SK-N-SH treated with all-trans-retinoic acid at 6 μM for 48 hours (cell line): ENCODE measurements around the gene DHX34.

Experiments
- ATAC-seq: fragments of 200-7000 bp; cut with Tn5 transposase; 3 replicates; pipeline ENCODE4 v1.9.1; 2020; ENCODE audit warnings: mild to moderate bottlenecking, moderate library complexity
- ARNTL ChIP-seq: fragments of 450-650 bp; formaldehyde crosslinking; IDR thresholded peaks from 2 replicates; pipeline ENCODE4 v1.5.0; 2020; ENCODE audit warnings: low read depth, mild to moderate bottlenecking, moderate library complexity, borderline replicate concordance
- BACH2 ChIP-seq: fragments of 250-450 bp; sonication (Bioruptor Pico); IDR thresholded peaks from 2 replicates; pipeline ENCODE4 v1.9.0; 2021; ENCODE audit warnings: mild to moderate bottlenecking, borderline replicate concordance
- CREB5 ChIP-seq: fragments of 250-450 bp; sonication (Bioruptor Pico); IDR thresholded peaks from 2 replicates; pipeline ENCODE4 v1.5.1; 2020; ENCODE audit warnings: low read depth, mild to moderate bottlenecking, moderate library complexity
- CSDC2 ChIP-seq: fragments of 250-450 bp; sonication (Bioruptor Pico); IDR thresholded peaks from 2 replicates; pipeline ENCODE4 v1.5.0; 2020; ENCODE audit warnings: mild to moderate bottlenecking, moderate library complexity
- ESRRG ChIP-seq: fragments of 250-450 bp; sonication (Bioruptor Pico); IDR thresholded peaks from 2 replicates; pipeline ENCODE4 v1.6.1; 2021; ENCODE audit warnings: mild to moderate bottlenecking
- GLIS3 ChIP-seq: fragments of 250-450 bp; sonication (Bioruptor Pico); IDR thresholded peaks from 2 replicates; pipeline ENCODE4 v1.5.0; 2020; ENCODE audit warnings: mild to moderate bottlenecking, moderate library complexity
- ISL1 ChIP-seq: fragments of 250-450 bp; sonication (Bioruptor Pico); IDR thresholded peaks from 2 replicates; pipeline ENCODE4 v2.1.2; 2022; ENCODE audit warnings: mild to moderate bottlenecking, moderate library complexity
- OSR1 ChIP-seq: fragments of 250-450 bp; sonication (Bioruptor Pico); IDR thresholded peaks from 2 replicates; pipeline ENCODE4 v1.8.0; 2022; ENCODE audit warnings: moderate library complexity, mild to moderate bottlenecking, inconsistent platforms
- PATZ1 ChIP-seq: fragments of 250-450 bp; sonication (Bioruptor Pico); IDR thresholded peaks from 2 replicates; pipeline ENCODE4 v1.8.0; 2020; ENCODE audit warnings: mild to moderate bottlenecking, moderate library complexity, borderline replicate concordance
- PPARA ChIP-seq: fragments of 250-450 bp; sonication (Bioruptor Pico); IDR thresholded peaks from 2 replicates; pipeline ENCODE4 v1.5.0; 2020; ENCODE audit warnings: mild to moderate bottlenecking, borderline replicate concordance
- RARB ChIP-seq: fragments of 250-450 bp; sonication (Bioruptor Pico); IDR thresholded peaks from 2 replicates; pipeline ENCODE4 v1.8.0; 2021; ENCODE audit warnings: mild to moderate bottlenecking, moderate library complexity
- SNAI2 ChIP-seq: fragments of 250-450 bp; sonication (Bioruptor Pico); IDR thresholded peaks from 2 replicates; pipeline ENCODE4 v1.5.0; 2020; ENCODE audit warnings: mild to moderate bottlenecking, moderate library complexity
- TCF4 ChIP-seq: fragments of 250-450 bp; sonication (Bioruptor Pico); IDR thresholded peaks from 2 replicates; pipeline ENCODE4 v1.8.0; 2021; ENCODE audit warnings: mild to moderate bottlenecking, moderate library complexity, borderline replicate concordance
- TOX ChIP-seq: fragments of 250-450 bp; sonication (Bioruptor Pico); IDR thresholded peaks from 2 replicates; pipeline ENCODE4 v1.8.0; 2021; ENCODE audit warnings: mild to moderate bottlenecking, moderate library complexity, borderline replicate concordance
- TSHZ2 ChIP-seq: fragments of 250-450 bp; sonication (Bioruptor Pico); IDR thresholded peaks from 2 replicates; pipeline ENCODE4 v1.5.0; 2020; ENCODE audit warnings: mild to moderate bottlenecking, moderate library complexity
- ZC3H10 ChIP-seq: fragments of 250-450 bp; sonication (Bioruptor Pico); IDR thresholded peaks from 2 replicates; pipeline ENCODE4 v1.5.1; 2021; ENCODE audit warnings: mild to moderate bottlenecking, moderate library complexity
- ZFP3 ChIP-seq: fragments of 250-450 bp; sonication (Bioruptor Pico); IDR thresholded peaks from 2 replicates; pipeline ENCODE4 v1.5.0; 2020; ENCODE audit warnings: mild to moderate bottlenecking, moderate library complexity
- ZFP30 ChIP-seq: fragments of 450-650 bp; formaldehyde crosslinking; IDR thresholded peaks from 2 replicates; pipeline ENCODE4 v1.5.0; 2022; ENCODE audit warnings: mild to moderate bottlenecking, moderate library complexity
- ZNF565 ChIP-seq: fragments of 450-650 bp; formaldehyde crosslinking; conservative IDR thresholded peaks from 2 replicates; pipeline ENCODE4 v1.5.0; 2020; ENCODE audit warnings: low read depth, mild to moderate bottlenecking, moderate library complexity
- ZNF70 ChIP-seq: fragments of 450-650 bp; formaldehyde crosslinking; IDR thresholded peaks from 2 replicates; pipeline ENCODE4 v1.5.0; 2020; ENCODE audit warnings: mild to moderate bottlenecking, moderate library complexity
- ZNF8 ChIP-seq: fragments of 450-650 bp; formaldehyde crosslinking; IDR thresholded peaks from 2 replicates; pipeline ENCODE4 v1.5.0; 2020; ENCODE audit warnings: mild to moderate bottlenecking, moderate library complexity
- TF ChIP-seq, protein P1 (sequence below): fragments of 250-450 bp; sonication (Bioruptor Pico); IDR thresholded peaks from 2 replicates; pipeline ENCODE4 v1.8.0; 2021; ENCODE audit warnings: low read depth, mild to moderate bottlenecking, moderate library complexity, borderline replicate concordance
- TF ChIP-seq, protein P2 (sequence below): fragments of 250-450 bp; sonication (Bioruptor Pico); IDR thresholded peaks from 2 replicates; pipeline ENCODE4 v1.5.1; 2021; ENCODE audit warnings: mild to moderate bottlenecking, moderate library complexity

DHX34 gene

GRCh38 chr19:47413941-47414340, 64.8 kb downstream of the DHX34 start (continued):
- no peak for TF ChIP-seq PPARA
- TF ChIP-seq ZNF8 (CRISPR knock-in tag), result no peak
- TF ChIP-seq ISL1 (CRISPR knock-in tag), result no peak
- no peak for TF ChIP-seq ARNTL
- no peak for TF ChIP-seq ZFP30 (CRISPR knock-in tag)
- TF ChIP-seq, all 23 proteins: peak for 0

DNA sequence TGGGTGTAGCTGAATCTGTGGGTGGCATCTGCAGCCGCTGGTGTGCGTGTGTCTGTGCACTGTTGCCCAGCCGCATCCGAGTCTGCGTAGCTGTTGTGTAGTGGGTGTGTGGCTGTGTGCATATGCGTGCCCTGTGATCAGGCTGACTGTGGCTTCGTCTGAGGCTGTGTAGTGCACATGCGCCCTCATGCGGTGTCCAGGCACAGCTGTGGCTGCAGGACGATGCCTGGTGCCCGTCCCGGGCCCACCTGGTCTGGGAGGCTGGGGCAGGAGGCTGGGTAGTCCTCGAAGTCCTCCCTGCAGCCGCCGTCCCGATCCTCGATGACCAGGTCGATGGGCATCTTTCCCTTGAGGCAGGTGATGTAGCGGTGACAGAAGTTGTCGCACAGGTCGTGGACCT, 65.4 kb downstream of the DHX34 start:
- ATAC-seq, result no peak
- TF ChIP-seq BACH2 (CRISPR knock-in tag) (no peak), ZFP30 (CRISPR knock-in tag) (no peak)

- no peak for TF ChIP-seq BACH2 (CRISPR knock-in tag)
- TF ChIP-seq ESRRG (CRISPR knock-in tag), result no peak
- TF ChIP-seq ZNF565 (CRISPR knock-in tag), result no peak
- TF ChIP-seq GLIS3 (CRISPR knock-in tag), result no peak
- TF ChIP-seq RARB (CRISPR knock-in tag), result no peak
- TF ChIP-seq TSHZ2 (CRISPR knock-in tag), result no peak
- no peak for TF ChIP-seq CSDC2 (CRISPR knock-in tag)
- TF ChIP-seq TCF4 (CRISPR knock-in tag), result no peak
- no peak for ATAC-seq
These were observed 67.0 kb downstream of the DHX34 start for GRCh38 chr19:47415953-47416642.

DNA sequence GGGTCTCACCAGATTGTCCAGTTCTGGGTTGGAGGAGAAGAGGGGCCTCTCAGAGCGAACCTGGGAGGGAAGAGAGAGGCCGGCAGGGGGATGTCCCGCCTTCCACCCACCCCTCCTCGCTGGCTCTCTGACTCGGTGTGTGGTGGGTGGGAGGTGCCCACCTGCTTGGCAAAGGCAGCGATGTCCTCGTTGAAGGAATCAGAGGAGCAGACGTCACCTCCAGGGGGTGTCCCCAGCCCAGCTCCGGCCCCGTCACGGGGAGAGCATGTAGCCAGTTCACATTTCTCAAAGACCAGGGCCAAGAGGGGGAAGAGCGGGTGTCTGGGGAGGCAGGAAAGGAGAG, 67.5 kb downstream of the DHX34 start:
- no peak for ATAC-seq
- TF ChIP-seq ARNTL (no peak), ZNF8 (CRISPR knock-in tag) (no peak), ISL1 (CRISPR knock-in tag) (no peak), ZNF70 (no peak), GLIS3 (CRISPR knock-in tag) (no peak), ESRRG (CRISPR knock-in tag) (no peak), TOX (CRISPR knock-in tag) (no peak), CREB5 (CRISPR knock-in tag) (no peak), ZFP30 (CRISPR knock-in tag) (no peak), SNAI2 (no peak), TCF4 (CRISPR knock-in tag) (no peak), PPARA (no peak)
- TF ChIP-seq, protein P1, sequence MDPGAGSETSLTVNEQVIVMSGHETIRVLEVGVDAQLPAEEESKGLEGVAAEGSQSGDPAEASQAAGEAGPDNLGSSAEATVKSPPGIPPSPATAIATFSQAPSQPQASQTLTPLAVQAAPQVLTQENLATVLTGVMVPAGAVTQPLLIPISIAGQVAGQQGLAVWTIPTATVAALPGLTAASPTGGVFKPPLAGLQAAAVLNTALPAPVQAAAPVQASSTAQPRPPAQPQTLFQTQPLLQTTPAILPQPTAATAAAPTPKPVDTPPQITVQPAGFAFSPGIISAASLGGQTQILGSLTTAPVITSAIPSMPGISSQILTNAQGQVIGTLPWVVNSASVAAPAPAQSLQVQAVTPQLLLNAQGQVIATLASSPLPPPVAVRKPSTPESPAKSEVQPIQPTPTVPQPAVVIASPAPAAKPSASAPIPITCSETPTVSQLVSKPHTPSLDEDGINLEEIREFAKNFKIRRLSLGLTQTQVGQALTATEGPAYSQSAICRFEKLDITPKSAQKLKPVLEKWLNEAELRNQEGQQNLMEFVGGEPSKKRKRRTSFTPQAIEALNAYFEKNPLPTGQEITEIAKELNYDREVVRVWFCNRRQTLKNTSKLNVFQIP, result no peak
- TF ChIP-seq, all 23 proteins: peak for 0

GRCh38 chr19:47417107-47417745, 68.1 kb downstream of the DHX34 start:
- no peak for ATAC-seq
- no peak for TF ChIP-seq ARNTL
- no peak for TF ChIP-seq ZNF70
- TF ChIP-seq CSDC2 (CRISPR knock-in tag), result no peak
- TF ChIP-seq TCF4 (CRISPR knock-in tag), result no peak
- TF ChIP-seq OSR1 (CRISPR knock-in tag), result no peak
- TF ChIP-seq ISL1 (CRISPR knock-in tag), result no peak
- TF ChIP-seq GLIS3 (CRISPR knock-in tag), result no peak
- TF ChIP-seq BACH2 (CRISPR knock-in tag), result no peak
- TF ChIP-seq, protein P2, sequence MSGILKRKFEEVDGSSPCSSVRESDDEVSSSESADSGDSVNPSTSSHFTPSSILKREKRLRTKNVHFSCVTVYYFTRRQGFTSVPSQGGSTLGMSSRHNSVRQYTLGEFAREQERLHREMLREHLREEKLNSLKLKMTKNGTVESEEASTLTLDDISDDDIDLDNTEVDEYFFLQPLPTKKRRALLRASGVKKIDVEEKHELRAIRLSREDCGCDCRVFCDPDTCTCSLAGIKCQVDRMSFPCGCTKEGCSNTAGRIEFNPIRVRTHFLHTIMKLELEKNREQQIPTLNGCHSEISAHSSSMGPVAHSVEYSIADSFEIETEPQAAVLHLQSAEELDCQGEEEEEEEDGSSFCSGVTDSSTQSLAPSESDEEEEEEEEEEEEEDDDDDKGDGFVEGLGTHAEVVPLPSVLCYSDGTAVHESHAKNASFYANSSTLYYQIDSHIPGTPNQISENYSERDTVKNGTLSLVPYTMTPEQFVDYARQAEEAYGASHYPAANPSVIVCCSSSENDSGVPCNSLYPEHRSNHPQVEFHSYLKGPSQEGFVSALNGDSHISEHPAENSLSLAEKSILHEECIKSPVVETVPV (CRISPR knock-in tag), result no peak
- TF ChIP-seq RARB (CRISPR knock-in tag), result no peak
- no peak for TF ChIP-seq ZC3H10 (CRISPR knock-in tag)
- no peak for TF ChIP-seq ESRRG (CRISPR knock-in tag)
- TF ChIP-seq SNAI2, result no peak
- TF ChIP-seq PPARA, result no peak
- TF ChIP-seq ZFP3 (CRISPR knock-in tag), result no peak
- TF ChIP-seq PATZ1 (CRISPR knock-in tag), result no peak
- no peak for TF ChIP-seq ZNF8 (CRISPR knock-in tag)
